CD14-positive monocyte (primary cell): ENCODE measurements around the gene TEAD2. TPM values are rescaled to one million over a fixed set of nuclear protein-coding genes. Genes with fewer than 3 reads are reported as not detected.

Source experiments
- DNase-seq, 3 donors: peaks; one replicate each; pipeline ENCODE4 v3.0.0-alpha.2; 2011 to 2022
- H2AFZ ChIP-seq: 2 replicates; pipeline ENCODE4 v1.6.0; 2012; ENCODE audit warnings: mild to moderate bottlenecking, low read depth, low read length, inconsistent platforms; ENCODE audit not compliant: insufficient read depth, poor library complexity, severe bottlenecking
- H3K27ac ChIP-seq, 2 donors: 1 replicate in 1 of 2; 2 replicates in 1 of 2; pipeline ENCODE4 v1.5.1; 2012 to 2013; ENCODE audit warnings: low read length in 2 of 2, control low read depth in 1 of 2, inconsistent platforms in 1 of 2, low read depth in 1 of 2, mild to moderate bottlenecking in 1 of 2
- H3K27me3 ChIP-seq, 2 donors: one replicate each; pipeline versions ENCODE4 v1.6.0 to v1.6.1; 2011 to 2013; ENCODE audit warnings: low read length in 2 of 2; ENCODE audit not compliant: control insufficient read depth in 2 of 2, insufficient read depth in 2 of 2
- H3K36me3 ChIP-seq, 2 donors: replicated peaks in 1 of 2; 1 replicate in 1 of 2; 2 replicates in 1 of 2; pipeline versions ENCODE4 v1.5.1 to v1.6.1; 2012 to 2013; ENCODE audit warnings: low read length in 2 of 2, control low read depth in 1 of 2, inconsistent platforms in 1 of 2, mild to moderate bottlenecking in 1 of 2; ENCODE audit not compliant: insufficient read depth in 2 of 2, control insufficient read depth in 1 of 2
- H3K4me1 ChIP-seq, 2 donors: 1 replicate in 1 of 2; 2 replicates in 1 of 2; pipeline versions ENCODE4 v1.5.1 to v1.6.1; 2012 to 2013; ENCODE audit warnings: low read length in 2 of 2, control low read depth in 1 of 2, inconsistent platforms in 1 of 2, mild to moderate bottlenecking in 1 of 2, moderate library complexity in 1 of 2; ENCODE audit not compliant: insufficient read depth in 2 of 2, control insufficient read depth in 1 of 2
- H3K4me2 ChIP-seq: replicated peaks from 2 replicates; pipeline ENCODE3; 2012; ENCODE audit warnings: low read length, moderate library complexity, mild to moderate bottlenecking; ENCODE audit not compliant: poor library complexity, severe bottlenecking; ENCODE audit errors: extremely low read depth
- H3K4me3 ChIP-seq, 3 experiments: fragments of 200-600 bp in 1 of 3; sonication (generic) in 1 of 3; replicated peaks in 1 of 3; 1 replicate in 2 of 3; 2 replicates in 1 of 3; pipeline ENCODE4 v1.5.1; 2011 to 2013; ENCODE audit warnings: low read length in 3 of 3, mild to moderate bottlenecking in 3 of 3, control low read depth in 2 of 3, low read depth in 2 of 3, inconsistent platforms in 1 of 3, moderate library complexity in 1 of 3
- H3K79me2 ChIP-seq: 2 replicates; pipeline ENCODE4 v1.6.0; 2012; ENCODE audit warnings: mild to moderate bottlenecking, control low read depth, inconsistent platforms, low read length, moderate library complexity; ENCODE audit not compliant: insufficient read depth
- H3K9ac ChIP-seq: 2 replicates; pipeline ENCODE4 v1.6.0; 2017; ENCODE audit warnings: low read length, mild to moderate bottlenecking; ENCODE audit not compliant: insufficient read depth, poor library complexity, severe bottlenecking
- H3K9me3 ChIP-seq, 2 donors: replicated peaks in 1 of 2; 1 replicate in 1 of 2; 2 replicates in 1 of 2; pipeline versions ENCODE4 v1.5.1 to v1.6.1; 2012 to 2013; ENCODE audit warnings: low read length in 2 of 2, control low read depth in 1 of 2; ENCODE audit not compliant: control insufficient read depth in 1 of 2, insufficient read depth in 1 of 2
- H4K20me1 ChIP-seq: 2 replicates; pipeline ENCODE4 v1.6.0; 2012; ENCODE audit warnings: mild to moderate bottlenecking, low read length, control low read depth, moderate library complexity; ENCODE audit not compliant: insufficient read depth
- H3K27ac Mint-ChIP-seq, 7 donors: one replicate each; pipeline ENCODE4 v1.8.0; 2020; ENCODE audit warnings: mild to moderate bottlenecking in 7 of 7, mixed read lengths in 7 of 7, moderate library complexity in 6 of 7, inconsistent platforms in 2 of 7
- H3K27me3 Mint-ChIP-seq, 3 donors: one replicate each; pipeline ENCODE4 v1.8.0; 2021 to 2022; ENCODE audit warnings: low read depth in 3 of 3, mild to moderate bottlenecking in 3 of 3, mixed read lengths in 3 of 3, moderate library complexity in 3 of 3, inconsistent platforms in 1 of 3
- H3K36me3 Mint-ChIP-seq, 2 donors: one replicate each; pipeline ENCODE4 v1.8.0; 2020; ENCODE audit warnings: mixed read lengths in 2 of 2, inconsistent platforms in 1 of 2, mild to moderate bottlenecking in 1 of 2
- H3K4me1 Mint-ChIP-seq: one replicate; pipeline ENCODE4 v1.8.0; 2020; ENCODE audit warnings: mild to moderate bottlenecking, mixed read lengths
- H3K4me3 Mint-ChIP-seq, 2 donors: one replicate each; pipeline ENCODE4 v1.8.0; 2020; ENCODE audit warnings: mild to moderate bottlenecking in 2 of 2, mixed read lengths in 2 of 2, moderate library complexity in 1 of 2
- H3K9me3 Mint-ChIP-seq, 7 donors: one replicate each; pipeline ENCODE4 v1.8.0; 2020 to 2022; ENCODE audit warnings: mixed read lengths in 7 of 7, mild to moderate bottlenecking in 6 of 7, moderate library complexity in 6 of 7, inconsistent platforms in 2 of 7
- WGBS: methylation state at CpG from one replicate; pipeline ENCODE4 v1.1.5; 2013; ENCODE audit warnings: missing lambda C conversion rate; ENCODE audit not compliant: insufficient coverage; 5-methylcytosine and 5-hydroxymethylcytosine counted together
- intact Hi-C, 2 donors: fragments of 100-400 bp; cut with micrococcal nuclease; formaldehyde crosslinking; loops; one replicate each; pipeline versions ENCODE4 v1.15.0 to v1.15.1; 2023
- polyA plus RNA-seq, 3 donors: library from polyadenylated mRNA; depleted of rRNA in 1 of 3; unstranded in 2 of 3; stranded (reverse) in 1 of 3; fragments of 300-500 nt in 2 of 3; fragments of >200 nt in 1 of 3; fragmentation: Illumina TruSeq in 2 of 3; gene quantifications; 1 replicate in 2 of 3; 2 replicates in 1 of 3; pipeline ENCODE4 v1.2.3, GENCODE V29; 2012 to 2021
- TF ChIP-seq, protein P1 (sequence below): fragments of 200-600 bp; IDR thresholded peaks from one replicate; pipeline ENCODE4 v1.8.0; 2022; ENCODE audit warnings: antibody characterized with exemption, mild to moderate bottlenecking

Gene TEAD2
- polyA plus RNA-seq, 3 donors, result not detected

DNA sequence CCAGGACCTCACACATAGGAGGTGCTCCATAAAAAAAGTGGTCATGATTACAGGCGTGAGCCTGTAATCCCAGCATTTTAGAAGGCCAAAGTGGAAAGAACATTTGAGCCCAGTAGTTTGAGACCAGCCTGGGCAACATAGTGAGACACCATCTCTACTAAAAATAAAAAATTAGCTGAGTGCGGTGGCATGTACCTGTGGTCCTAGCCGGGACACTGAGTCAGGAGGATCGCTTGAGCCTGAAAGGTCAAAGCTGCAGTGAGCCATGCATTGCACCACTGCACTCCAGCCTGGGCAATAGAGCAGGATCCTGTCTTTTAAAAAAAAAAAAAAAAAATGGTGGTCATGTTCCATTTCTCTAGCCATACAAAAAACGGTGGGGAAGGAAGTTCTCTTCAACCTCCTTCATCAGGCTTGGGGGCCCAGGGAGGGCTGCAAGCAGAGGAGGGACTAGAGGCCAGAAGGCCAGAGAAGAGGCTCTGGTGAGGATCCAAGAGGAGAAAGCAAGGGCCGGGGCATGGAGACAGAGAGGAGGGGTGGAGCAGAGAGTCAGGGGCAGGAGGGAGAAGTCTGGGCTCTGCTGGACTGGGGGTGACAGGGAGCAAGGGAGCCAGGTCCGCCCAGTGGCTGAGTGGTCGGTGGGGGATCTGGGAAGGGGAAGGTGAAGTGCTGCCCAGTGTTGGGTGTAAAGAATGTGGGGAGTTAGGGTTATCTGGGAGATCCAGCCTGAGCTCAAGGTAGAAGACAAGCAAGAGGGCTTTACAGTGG is 34.7 kb upstream of the TEAD2 start:
- H3K4me1 Mint-ChIP-seq, result peaks cover 8% of the 10 kb centered on the region
- H2AFZ ChIP-seq, result no peak overlapping the region
- H3K9ac ChIP-seq, result no peak overlapping the region
- no peak overlapping the region for H3K27ac Mint-ChIP-seq
- H3K79me2 ChIP-seq, result no peaks in the 10 kb centered on the region
- no peak for DNase-seq
- H3K4me3 ChIP-seq, result no peak overlapping the region
- no peaks in the 10 kb centered on the region for H3K27me3 ChIP-seq
- intact Hi-C loops, result no loop called here
- H3K27ac ChIP-seq, result no peak overlapping the region
- no peak overlapping the region for H3K4me3 Mint-ChIP-seq
- H3K36me3 Mint-ChIP-seq, result no peaks in the 10 kb centered on the region
- TF ChIP-seq, protein P1, sequence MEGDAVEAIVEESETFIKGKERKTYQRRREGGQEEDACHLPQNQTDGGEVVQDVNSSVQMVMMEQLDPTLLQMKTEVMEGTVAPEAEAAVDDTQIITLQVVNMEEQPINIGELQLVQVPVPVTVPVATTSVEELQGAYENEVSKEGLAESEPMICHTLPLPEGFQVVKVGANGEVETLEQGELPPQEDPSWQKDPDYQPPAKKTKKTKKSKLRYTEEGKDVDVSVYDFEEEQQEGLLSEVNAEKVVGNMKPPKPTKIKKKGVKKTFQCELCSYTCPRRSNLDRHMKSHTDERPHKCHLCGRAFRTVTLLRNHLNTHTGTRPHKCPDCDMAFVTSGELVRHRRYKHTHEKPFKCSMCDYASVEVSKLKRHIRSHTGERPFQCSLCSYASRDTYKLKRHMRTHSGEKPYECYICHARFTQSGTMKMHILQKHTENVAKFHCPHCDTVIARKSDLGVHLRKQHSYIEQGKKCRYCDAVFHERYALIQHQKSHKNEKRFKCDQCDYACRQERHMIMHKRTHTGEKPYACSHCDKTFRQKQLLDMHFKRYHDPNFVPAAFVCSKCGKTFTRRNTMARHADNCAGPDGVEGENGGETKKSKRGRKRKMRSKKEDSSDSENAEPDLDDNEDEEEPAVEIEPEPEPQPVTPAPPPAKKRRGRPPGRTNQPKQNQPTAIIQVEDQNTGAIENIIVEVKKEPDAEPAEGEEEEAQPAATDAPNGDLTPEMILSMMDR, result no peak
- H3K4me2 ChIP-seq, result no peak overlapping the region
- H4K20me1 ChIP-seq, result no peaks in the 10 kb centered on the region
- no peaks in the 10 kb centered on the region for H3K4me1 ChIP-seq
- H3K9me3 ChIP-seq, result no peaks in the 10 kb centered on the region
- H3K36me3 ChIP-seq, result no peaks in the 10 kb centered on the region
- H3K27me3 Mint-ChIP-seq, result peaks cover 1 to 15% (median 8%) of the 10 kb centered on the region in 3 donors
- WGBS, result 93% methylated on average over 6 of the region's 8 CpGs
- peaks cover 0 to 1% (median 0%) of the 10 kb centered on the region in 7 donors for H3K9me3 Mint-ChIP-seq

DNA sequence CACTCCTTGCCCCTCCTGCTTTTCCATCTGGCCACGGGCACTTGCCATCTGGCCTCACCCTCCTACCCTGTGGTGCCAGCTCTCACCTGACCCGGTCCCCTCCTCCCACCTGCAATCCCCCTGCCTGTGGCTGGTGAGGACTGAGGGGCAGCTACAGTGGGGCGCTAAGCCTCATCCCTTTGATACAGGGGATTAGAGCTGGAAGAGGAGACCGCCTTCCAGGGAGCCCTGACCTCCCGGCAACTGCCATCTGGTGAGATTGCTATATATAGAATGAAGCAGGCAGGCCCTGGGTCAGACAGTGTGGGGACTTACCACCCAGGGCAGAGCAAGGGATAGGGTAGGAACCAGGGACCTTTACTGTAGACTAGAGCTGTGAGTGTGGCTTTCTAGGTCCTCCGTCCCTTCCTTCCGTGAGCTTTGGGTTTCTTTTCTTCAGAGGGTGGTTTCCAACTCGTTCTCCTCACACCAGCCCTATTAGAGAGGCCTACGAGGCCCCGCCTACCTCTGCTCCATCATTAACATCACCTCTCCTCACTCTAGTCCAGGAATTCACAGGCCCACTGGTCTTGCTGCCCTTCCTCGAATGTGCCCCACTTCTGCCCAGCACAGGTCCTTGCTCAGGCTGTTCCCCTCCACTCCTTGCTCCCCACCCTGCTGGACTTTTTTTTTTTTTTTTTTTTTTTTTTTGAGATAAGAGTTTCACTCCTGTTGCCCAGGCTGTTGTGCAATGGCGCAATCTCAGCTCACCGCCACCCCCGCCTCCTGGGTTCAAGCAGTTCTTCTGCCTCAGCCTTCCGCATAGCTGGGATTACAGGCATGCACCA is 33.6 kb upstream of the TEAD2 start:
- Histone ChIP-seq H3K4me1 (no peaks in the 10 kb centered on the region), H3K9ac (no peak overlapping the region), H2AFZ (no peak overlapping the region), H3K9me3 (no peaks in the 10 kb centered on the region), H3K27ac (no peak overlapping the region), H3K79me2 (no peaks in the 10 kb centered on the region), H3K36me3 (no peaks in the 10 kb centered on the region), H3K4me2 (no peak overlapping the region), H3K4me3 (no peak overlapping the region), H4K20me1 (no peaks in the 10 kb centered on the region), H3K27me3 (no peaks in the 10 kb centered on the region)
- 61% methylated on average over 10 of the region's 15 CpGs for WGBS
- TF ChIP-seq, protein P1, result no peak
- Mint-ChIP-seq H3K27ac (peak overlapping the region in 1 of 7 donors; percentile 37), H3K4me3 (no peak overlapping the region), H3K36me3 (no peaks in the 10 kb centered on the region), H3K9me3 (peaks cover 0 to 3% (median 0%) of the 10 kb centered on the region in 7 donors), H3K4me1 (peaks cover 9% of the 10 kb centered on the region), H3K27me3 (peaks cover 1 to 16% (median 8%) of the 10 kb centered on the region in 3 donors)
- intact Hi-C loops, result no loop called here
- DNase-seq, result no peak
